ENCODE data around the gene ANGPTL2. TPM values are rescaled to one million over a fixed set of nuclear protein-coding genes. Genes with fewer than 3 reads are reported as not detected.
A peak's percentile ranks its signal among the peaks of the same experiment; 100 is the strongest.

Gene ANGPTL2
- total and polyA plus RNA-seq, 5 donors: 26.7 to 69.5 (median 38.7) TPM

DNA sequence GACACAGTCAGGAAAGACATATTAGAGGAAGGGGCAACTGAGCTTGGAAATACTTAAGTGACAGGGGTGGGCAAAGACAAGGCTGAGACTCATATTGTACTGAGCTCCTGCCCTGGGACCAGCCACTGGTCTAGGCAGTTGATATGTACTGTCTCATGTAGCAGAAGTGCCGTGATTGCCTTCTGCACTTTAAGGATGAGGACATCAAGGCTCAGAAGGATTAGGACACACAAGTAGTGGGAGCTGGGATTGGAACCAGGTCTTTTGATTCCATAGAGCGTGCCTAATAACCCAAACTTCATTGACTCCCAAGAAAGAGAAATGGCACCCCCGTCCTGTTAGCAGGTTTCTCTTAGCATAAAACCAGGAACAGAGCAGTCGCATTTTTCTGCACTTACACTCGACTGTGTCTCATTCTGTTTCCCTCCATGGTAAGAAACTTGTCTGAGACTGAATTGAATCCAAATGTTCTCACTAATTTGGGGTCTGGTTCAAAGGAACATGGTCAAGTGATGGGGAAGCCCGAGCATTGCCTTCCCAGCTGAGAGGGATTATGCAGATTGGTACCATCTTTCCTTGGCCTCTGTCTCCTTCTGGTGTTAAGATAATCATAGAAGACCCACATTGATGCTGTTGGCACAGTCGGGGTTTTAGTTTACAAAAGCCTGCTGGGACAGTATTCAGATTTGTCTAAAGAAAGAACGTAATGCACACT, 70.4 kb downstream of the ANGPTL2 start:
- Histone ChIP-seq H3K27me3 (ENCODE audit: control insufficient read depth, insufficient read depth) (no peaks in the 10 kb centered on the region), H3K27ac (ENCODE audit: low read length) (no peak overlapping the region), H3K4me1 (ENCODE audit: control insufficient read depth, insufficient read depth, low read length) (peaks cover 12% of the 10 kb centered on the region), H3K9me3 (ENCODE audit: control insufficient read depth, low read length) (no peaks in the 10 kb centered on the region), H3K4me3 (ENCODE audit: low read length) (no peak overlapping the region)
- 79% methylated on average over 8 of the region's 8 CpGs for WGBS
- DNase-seq: no peak
- no peak for ATAC-seq
- intact Hi-C loops (cut with DNase I): no loop called here

- intact Hi-C loops (cut with DNase I): no loop called here
- no peak for DNase-seq
- H3K4me1 ChIP-seq (ENCODE audit: control insufficient read depth, insufficient read depth, low read length): peaks cover 12% of the 10 kb centered on the region
Measured at GRCh38 chr9:127050591-127051001, 71.8 kb downstream of the ANGPTL2 start.

DNA sequence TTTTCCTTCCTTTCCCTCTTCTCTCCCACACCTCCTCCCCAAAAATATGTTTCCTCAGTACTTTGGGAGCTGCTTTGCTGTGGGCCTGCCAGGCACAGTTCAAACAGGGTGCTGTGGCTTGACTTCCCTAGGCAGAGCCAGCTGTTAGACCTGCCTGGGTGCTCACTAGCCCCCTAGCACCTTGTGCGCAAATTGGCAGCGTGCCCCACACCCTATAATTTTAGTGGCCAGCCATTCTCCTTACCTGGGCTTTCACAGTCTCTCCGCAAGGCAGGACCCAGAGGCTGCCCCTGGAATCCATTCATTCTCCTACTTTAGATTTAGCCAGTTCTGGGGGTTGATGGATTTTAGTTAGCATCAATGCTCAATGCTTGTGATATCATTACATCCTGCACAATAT, 72.3 kb downstream of the ANGPTL2 start:
- no peak overlapping the region for H3K27ac ChIP-seq (ENCODE audit: low read length)
- no peaks in the 10 kb centered on the region for H3K9me3 ChIP-seq (ENCODE audit: control insufficient read depth, low read length)
- peaks cover 12% of the 10 kb centered on the region for H3K4me1 ChIP-seq (ENCODE audit: control insufficient read depth, insufficient read depth, low read length)
- H3K27me3 ChIP-seq (ENCODE audit: control insufficient read depth, insufficient read depth): no peaks in the 10 kb centered on the region
- ATAC-seq (no peak), DNase-seq (peak in 1 of 3 donors; percentile 58)
- intact Hi-C loops (cut with DNase I): no loop called here
- H3K4me3 ChIP-seq (ENCODE audit: low read length): no peak overlapping the region
- WGBS: 95% methylated on average over 3 of the region's 3 CpGs

More at GRCh38 chr9:127050591-127051001, 71.8 kb downstream of the ANGPTL2 start:
- no peak overlapping the region for H3K27ac ChIP-seq (ENCODE audit: low read length)
- no peaks in the 10 kb centered on the region for H3K27me3 ChIP-seq (ENCODE audit: control insufficient read depth, insufficient read depth)
- no peak overlapping the region for H3K4me3 ChIP-seq (ENCODE audit: low read length)
- 86% methylated on average over 7 of the region's 7 CpGs for WGBS
- H3K9me3 ChIP-seq (ENCODE audit: control insufficient read depth, low read length): no peaks in the 10 kb centered on the region
- no peak for ATAC-seq

GRCh38 chr9:127049581-127049980, 72.9 kb downstream of the ANGPTL2 start:
- ATAC-seq (no peak), DNase-seq (no peak)
- H3K27ac ChIP-seq (ENCODE audit: low read length): no peak overlapping the region
- WGBS: 86% methylated on average over 8 of the region's 8 CpGs
- peaks cover 10% of the 10 kb centered on the region for H3K4me1 ChIP-seq (ENCODE audit: control insufficient read depth, insufficient read depth, low read length)
- intact Hi-C loops (cut with DNase I): no loop called here
- no peaks in the 10 kb centered on the region for H3K27me3 ChIP-seq (ENCODE audit: control insufficient read depth, insufficient read depth)
- H3K9me3 ChIP-seq (ENCODE audit: control insufficient read depth, low read length): no peaks in the 10 kb centered on the region
- H3K4me3 ChIP-seq (ENCODE audit: low read length): no peak overlapping the region

GRCh38 chr9:127049044-127049443, 73.4 kb downstream of the ANGPTL2 start:
- WGBS: 43% methylated on average over 4 of the region's 4 CpGs
- Histone ChIP-seq H3K27me3 (ENCODE audit: control insufficient read depth, insufficient read depth) (no peaks in the 10 kb centered on the region), H3K4me1 (ENCODE audit: control insufficient read depth, insufficient read depth, low read length) (peaks cover 9% of the 10 kb centered on the region), H3K9me3 (ENCODE audit: control insufficient read depth, low read length) (no peaks in the 10 kb centered on the region), H3K27ac (ENCODE audit: low read length) (no peak overlapping the region), H3K4me3 (ENCODE audit: low read length) (no peak overlapping the region)
- peak; percentile 75 to 93 for ATAC-seq
- DNase-seq: peak in 1 of 3 donors; percentile 32
- intact Hi-C loops (cut with DNase I): no loop called here

DNA sequence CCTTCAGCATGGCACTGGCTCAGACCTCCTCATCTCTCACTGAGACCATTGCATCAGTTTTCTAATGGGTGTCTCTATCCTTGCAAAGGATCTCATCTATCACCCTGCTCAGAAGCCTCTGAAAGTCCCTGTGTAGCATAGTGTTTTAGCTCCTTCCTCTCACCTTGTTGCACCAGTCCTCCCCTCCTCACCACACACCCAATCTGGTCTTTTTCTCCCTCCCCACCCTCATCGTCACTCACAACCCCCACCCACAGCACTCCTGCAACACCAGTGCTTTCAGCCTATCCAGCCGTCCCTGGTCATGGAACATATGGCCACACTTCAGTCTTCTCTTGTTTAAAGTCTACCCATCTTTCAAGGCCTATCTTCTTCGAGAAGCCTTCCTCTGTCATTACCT, 74.5 kb downstream of the ANGPTL2 start:
- Histone ChIP-seq H3K4me3 (ENCODE audit: low read length) (no peak overlapping the region), H3K27me3 (ENCODE audit: control insufficient read depth, insufficient read depth) (no peaks in the 10 kb centered on the region), H3K4me1 (ENCODE audit: control insufficient read depth, insufficient read depth, low read length) (peaks cover 4% of the 10 kb centered on the region), H3K27ac (ENCODE audit: low read length) (no peak overlapping the region), H3K9me3 (ENCODE audit: control insufficient read depth, low read length) (no peaks in the 10 kb centered on the region)
- ATAC-seq (no peak), DNase-seq (no peak)
- WGBS: over 99% methylated on average over 3 of the region's 3 CpGs
- intact Hi-C loops (cut with DNase I): no loop called here

GRCh38 chr9:127045148-127045547, 77.3 kb downstream of the ANGPTL2 start:
- Histone ChIP-seq H3K4me1 (ENCODE audit: control insufficient read depth, insufficient read depth, low read length) (no peaks in the 10 kb centered on the region), H3K9me3 (ENCODE audit: control insufficient read depth, low read length) (no peaks in the 10 kb centered on the region), H3K27me3 (ENCODE audit: control insufficient read depth, insufficient read depth) (no peaks in the 10 kb centered on the region), H3K27ac (ENCODE audit: low read length) (no peak overlapping the region), H3K4me3 (ENCODE audit: low read length) (no peak overlapping the region)
- DNase-seq (no peak), ATAC-seq (no peak)
- 95% methylated on average over 1 of the region's 1 CpG for WGBS
- intact Hi-C loops (cut with DNase I): no loop called here

- intact Hi-C loops (cut with DNase I): no loop called here
- H3K4me3 ChIP-seq (ENCODE audit: low read length): no peak overlapping the region
- no peaks in the 10 kb centered on the region for H3K9me3 ChIP-seq (ENCODE audit: control insufficient read depth, low read length)
- no peak overlapping the region for H3K27ac ChIP-seq (ENCODE audit: low read length)
- H3K4me1 ChIP-seq (ENCODE audit: control insufficient read depth, insufficient read depth, low read length): peaks cover 4% of the 10 kb centered on the region
- DNase-seq (no peak), ATAC-seq (no peak)
- no peaks in the 10 kb centered on the region for H3K27me3 ChIP-seq (ENCODE audit: control insufficient read depth, insufficient read depth)
- 96% methylated on average over 2 of the region's 2 CpGs for WGBS
Measured at GRCh38 chr9:127039492-127039891, 82.9 kb downstream of the ANGPTL2 start.

DNA sequence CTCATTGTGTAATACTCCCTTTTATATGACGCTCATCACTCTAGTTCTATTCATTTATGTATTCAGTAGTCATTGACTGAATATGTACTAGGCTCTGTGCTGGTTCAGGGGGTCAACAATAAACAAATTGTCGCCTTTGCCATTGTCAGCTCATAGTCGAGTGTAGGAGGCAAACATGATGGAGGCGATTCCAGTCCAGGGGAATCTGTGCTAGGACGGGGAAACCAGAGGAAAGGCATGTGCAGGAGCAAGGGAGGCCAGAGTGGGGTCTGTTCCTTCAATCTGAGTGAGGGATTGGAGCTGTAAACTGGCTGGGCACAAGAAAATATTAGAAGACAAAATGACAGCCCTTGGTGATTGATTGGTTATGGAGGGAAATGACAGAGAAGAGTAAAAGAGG, 83.9 kb downstream of the ANGPTL2 start:
- H3K9me3 ChIP-seq (ENCODE audit: control insufficient read depth, low read length): no peaks in the 10 kb centered on the region
- ATAC-seq (no peak), DNase-seq (no peak)
- intact Hi-C loops (cut with DNase I): no loop called here
- H3K4me3 ChIP-seq (ENCODE audit: low read length): no peak overlapping the region
- WGBS: 93% methylated on average over 5 of the region's 5 CpGs
- H3K4me1 ChIP-seq (ENCODE audit: control insufficient read depth, insufficient read depth, low read length): peaks cover 4% of the 10 kb centered on the region
- H3K27me3 ChIP-seq (ENCODE audit: control insufficient read depth, insufficient read depth): no peaks in the 10 kb centered on the region
- H3K27ac ChIP-seq (ENCODE audit: low read length): no peak overlapping the region

Other genes starting within 250 kb of the ANGPTL2 start
- gene RALGPS1, start 207.9 kb downstream of the ANGPTL2 start, total RNA-seq: 10 to 100 TPM; 11.9 to 19.5 (median 17.5) TPM
- 10.8 TPM for gene RALGPS1, start 207.9 kb downstream of the ANGPTL2 start, polyA plus RNA-seq
- 10 to 100 TPM; 14.1 to 24.2 (median 17.3) TPM for gene GARNL3, start 142.1 kb upstream of the ANGPTL2 start, total RNA-seq
- gene GARNL3, start 142.1 kb upstream of the ANGPTL2 start, polyA plus RNA-seq: 9.1 TPM

All from right cardiac atrium (tissue), 5 donors.